SW 1271 (cell line): ENCODE measurements around the gene NDUFS6.
"Not testable (repeated sequence)": the region's sequence is repeated elsewhere in the genome, so short reads cannot be mapped to it uniquely, and the experiment has no call there.

ENCODE experiments used
- DNase-seq, 2 experiments: peaks; one replicate each; lab custom pipeline; 2025; lab: John Stamatoyannopoulos, UW

The NDUFS6 gene

GRCh38 chr5:1833264-1834021, 32.2 kb downstream of the NDUFS6 start:
- no peak for DNase-seq

GRCh38 chr5:1834022-1834551, 32.9 kb downstream of the NDUFS6 start:
- DNase-seq = no peak

- no peak for DNase-seq
These were observed 33.7 kb downstream of the NDUFS6 start for GRCh38 chr5:1834721-1835429.

- no peak for DNase-seq
These were observed 34.2 kb downstream of the NDUFS6 start for GRCh38 chr5:1835431-1835830.

GRCh38 chr5:1836176-1836890, 35.1 kb downstream of the NDUFS6 start:
- DNase-seq = no peak

GRCh38 chr5:1836891-1837880, 36.0 kb downstream of the NDUFS6 start:
- no peak for DNase-seq

- no peak for DNase-seq
These were observed 36.8 kb downstream of the NDUFS6 start for GRCh38 chr5:1838013-1838412.

- no peak for DNase-seq
These were observed 38.9 kb downstream of the NDUFS6 start for GRCh38 chr5:1840071-1840547.

GRCh38 chr5:1840741-1841521, 39.7 kb downstream of the NDUFS6 start:
- no peak for DNase-seq

GRCh38 chr5:1842004-1842819, 41.0 kb downstream of the NDUFS6 start:
- DNase-seq = no peak

GRCh38 chr5:1843761-1844160, 42.6 kb downstream of the NDUFS6 start:
- DNase-seq = not testable (repeated sequence)

GRCh38 chr5:1844708-1845436, 43.7 kb downstream of the NDUFS6 start:
- DNase-seq = no peak

GRCh38 chr5:1845696-1846095, 44.5 kb downstream of the NDUFS6 start:
- no peak for DNase-seq

GRCh38 chr5:1846583-1846982, 45.4 kb downstream of the NDUFS6 start:
- no peak for DNase-seq

GRCh38 chr5:1847056-1847455, 45.8 kb downstream of the NDUFS6 start:
- no peak for DNase-seq

- DNase-seq = no peak
These were observed 46.4 kb downstream of the NDUFS6 start for GRCh38 chr5:1847611-1848010.

- DNase-seq = no peak
These were observed 49.3 kb downstream of the NDUFS6 start for GRCh38 chr5:1850324-1851154.
